Measurements from ENCODE around the gene ZNF784.

DNA sequence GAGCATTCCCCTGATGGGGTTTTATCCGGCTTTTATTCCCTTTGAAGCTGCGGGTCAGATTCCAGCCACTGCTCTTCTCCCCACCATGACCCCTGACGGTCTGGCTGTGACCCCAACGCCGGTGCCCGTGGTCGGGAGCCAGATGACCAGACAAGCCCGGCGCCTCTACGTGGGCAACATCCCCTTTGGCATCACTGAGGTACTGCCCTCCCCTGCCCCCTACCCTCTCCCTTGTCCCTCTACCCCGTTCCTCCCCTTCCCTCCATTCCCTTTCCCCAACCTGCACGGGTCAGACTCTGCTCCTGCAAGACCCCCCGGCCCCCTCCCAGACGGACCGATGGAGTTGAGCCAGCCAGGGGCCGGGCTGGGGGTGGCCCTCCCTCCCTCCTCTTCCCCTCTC lies 36.6 kb upstream of the ZNF784 start:
- TF ChIP-seq, protein P1, sequence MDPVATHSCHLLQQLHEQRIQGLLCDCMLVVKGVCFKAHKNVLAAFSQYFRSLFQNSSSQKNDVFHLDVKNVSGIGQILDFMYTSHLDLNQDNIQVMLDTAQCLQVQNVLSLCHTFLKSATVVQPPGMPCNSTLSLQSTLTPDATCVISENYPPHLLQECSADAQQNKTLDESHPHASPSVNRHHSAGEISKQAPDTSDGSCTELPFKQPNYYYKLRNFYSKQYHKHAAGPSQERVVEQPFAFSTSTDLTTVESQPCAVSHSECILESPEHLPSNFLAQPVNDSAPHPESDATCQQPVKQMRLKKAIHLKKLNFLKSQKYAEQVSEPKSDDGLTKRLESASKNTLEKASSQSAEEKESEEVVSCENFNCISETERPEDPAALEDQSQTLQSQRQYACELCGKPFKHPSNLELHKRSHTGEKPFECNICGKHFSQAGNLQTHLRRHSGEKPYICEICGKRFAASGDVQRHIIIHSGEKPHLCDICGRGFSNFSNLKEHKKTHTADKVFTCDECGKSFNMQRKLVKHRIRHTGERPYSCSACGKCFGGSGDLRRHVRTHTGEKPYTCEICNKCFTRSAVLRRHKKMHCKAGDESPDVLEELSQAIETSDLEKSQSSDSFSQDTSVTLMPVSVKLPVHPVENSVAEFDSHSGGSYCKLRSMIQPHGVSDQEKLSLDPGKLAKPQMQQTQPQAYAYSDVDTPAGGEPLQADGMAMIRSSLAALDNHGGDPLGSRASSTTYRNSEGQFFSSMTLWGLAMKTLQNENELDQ (CRISPR knock-in tag; IDR thresholded peaks at IDR 0.05; ENCODE audit: borderline replicate concordance): no peak
- TF ChIP-seq EZH2 (conservative IDR thresholded peaks at IDR 0.05; ENCODE audit: low read depth, low read length) (no peak), GTF2F1 (IDR thresholded peaks at IDR 0.05; ENCODE audit: low read length) (no peak), GABPA (IDR thresholded peaks at IDR 0.05; ENCODE audit: low read depth, low read length) (no peak), GABPA (CRISPR knock-in tag; IDR thresholded peaks at IDR 0.05; ENCODE audit: low read depth) (no peak), ZBTB8A (CRISPR knock-in tag; IDR thresholded peaks at IDR 0.05; ENCODE audit: borderline replicate concordance, low read depth) (no peak), EP300 (IDR thresholded peaks at IDR 0.05; ENCODE audit: low read depth in 2 of 2, low read length in 2 of 2) (no peak), EP300 (CRISPR knock-in tag; IDR thresholded peaks at IDR 0.05; ENCODE audit: borderline replicate concordance) (no peak)
- TF ChIP-seq, protein P2, sequence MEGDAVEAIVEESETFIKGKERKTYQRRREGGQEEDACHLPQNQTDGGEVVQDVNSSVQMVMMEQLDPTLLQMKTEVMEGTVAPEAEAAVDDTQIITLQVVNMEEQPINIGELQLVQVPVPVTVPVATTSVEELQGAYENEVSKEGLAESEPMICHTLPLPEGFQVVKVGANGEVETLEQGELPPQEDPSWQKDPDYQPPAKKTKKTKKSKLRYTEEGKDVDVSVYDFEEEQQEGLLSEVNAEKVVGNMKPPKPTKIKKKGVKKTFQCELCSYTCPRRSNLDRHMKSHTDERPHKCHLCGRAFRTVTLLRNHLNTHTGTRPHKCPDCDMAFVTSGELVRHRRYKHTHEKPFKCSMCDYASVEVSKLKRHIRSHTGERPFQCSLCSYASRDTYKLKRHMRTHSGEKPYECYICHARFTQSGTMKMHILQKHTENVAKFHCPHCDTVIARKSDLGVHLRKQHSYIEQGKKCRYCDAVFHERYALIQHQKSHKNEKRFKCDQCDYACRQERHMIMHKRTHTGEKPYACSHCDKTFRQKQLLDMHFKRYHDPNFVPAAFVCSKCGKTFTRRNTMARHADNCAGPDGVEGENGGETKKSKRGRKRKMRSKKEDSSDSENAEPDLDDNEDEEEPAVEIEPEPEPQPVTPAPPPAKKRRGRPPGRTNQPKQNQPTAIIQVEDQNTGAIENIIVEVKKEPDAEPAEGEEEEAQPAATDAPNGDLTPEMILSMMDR (CRISPR knock-in tag; IDR thresholded peaks at IDR 0.05): no peak
- TF ChIP-seq, protein P3, sequence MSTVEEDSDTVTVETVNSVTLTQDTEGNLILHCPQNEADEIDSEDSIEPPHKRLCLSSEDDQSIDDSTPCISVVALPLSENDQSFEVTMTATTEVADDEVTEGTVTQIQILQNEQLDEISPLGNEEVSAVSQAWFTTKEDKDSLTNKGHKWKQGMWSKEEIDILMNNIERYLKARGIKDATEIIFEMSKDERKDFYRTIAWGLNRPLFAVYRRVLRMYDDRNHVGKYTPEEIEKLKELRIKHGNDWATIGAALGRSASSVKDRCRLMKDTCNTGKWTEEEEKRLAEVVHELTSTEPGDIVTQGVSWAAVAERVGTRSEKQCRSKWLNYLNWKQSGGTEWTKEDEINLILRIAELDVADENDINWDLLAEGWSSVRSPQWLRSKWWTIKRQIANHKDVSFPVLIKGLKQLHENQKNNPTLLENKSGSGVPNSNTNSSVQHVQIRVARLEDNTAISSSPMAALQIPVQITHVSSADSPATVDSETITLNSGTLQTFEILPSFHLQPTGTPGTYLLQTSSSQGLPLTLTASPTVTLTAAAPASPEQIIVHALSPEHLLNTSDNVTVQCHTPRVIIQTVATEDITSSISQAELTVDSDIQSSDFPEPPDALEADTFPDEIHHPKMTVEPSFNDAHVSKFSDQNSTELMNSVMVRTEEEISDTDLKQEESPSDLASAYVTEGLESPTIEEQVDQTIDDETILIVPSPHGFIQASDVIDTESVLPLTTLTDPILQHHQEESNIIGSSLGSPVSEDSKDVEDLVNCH (CRISPR knock-in tag; IDR thresholded peaks at IDR 0.05): no peak
- TF ChIP-seq, protein P4, sequence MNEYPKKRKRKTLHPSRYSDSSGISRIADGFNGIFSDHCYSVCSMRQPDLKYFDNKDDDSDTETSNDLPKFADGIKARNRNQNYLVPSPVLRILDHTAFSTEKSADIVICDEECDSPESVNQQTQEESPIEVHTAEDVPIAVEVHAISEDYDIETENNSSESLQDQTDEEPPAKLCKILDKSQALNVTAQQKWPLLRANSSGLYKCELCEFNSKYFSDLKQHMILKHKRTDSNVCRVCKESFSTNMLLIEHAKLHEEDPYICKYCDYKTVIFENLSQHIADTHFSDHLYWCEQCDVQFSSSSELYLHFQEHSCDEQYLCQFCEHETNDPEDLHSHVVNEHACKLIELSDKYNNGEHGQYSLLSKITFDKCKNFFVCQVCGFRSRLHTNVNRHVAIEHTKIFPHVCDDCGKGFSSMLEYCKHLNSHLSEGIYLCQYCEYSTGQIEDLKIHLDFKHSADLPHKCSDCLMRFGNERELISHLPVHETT (CRISPR knock-in tag; conservative IDR thresholded peaks at IDR 0.05): no peak

Measured in HepG2 (cell line).